Right cardiac atrium (tissue), 5 donors: ENCODE results near the gene ATP11A. TPM values are rescaled to one million over a fixed set of nuclear protein-coding genes. Genes with fewer than 3 reads are reported as not detected.
A peak's percentile ranks its signal among the peaks of the same experiment; 100 is the strongest.

Experiments used
- ATAC-seq, 2 donors: fragments of 200-7000 bp; cut with Tn5 transposase; one replicate each; pipeline versions ENCODE4 v1.8.0 to v1.9.1; 2020; ENCODE audit warnings: moderate library complexity in 2 of 2, mild to moderate bottlenecking in 1 of 2
- DNase-seq, 3 donors: peaks; one replicate each; pipeline ENCODE4 v3.0.0-alpha.2; 2020
- H3K27ac ChIP-seq: one replicate; pipeline ENCODE4 v1.5.1; 2013; ENCODE audit warnings: mild to moderate bottlenecking, low read length, control low read depth, moderate library complexity
- H3K27me3 ChIP-seq: one replicate; pipeline ENCODE4 v1.6.1; 2013; ENCODE audit not compliant: control insufficient read depth, insufficient read depth
- H3K4me1 ChIP-seq: one replicate; pipeline ENCODE4 v1.6.1; 2013; ENCODE audit warnings: low read length; ENCODE audit not compliant: control insufficient read depth, insufficient read depth
- H3K4me3 ChIP-seq: one replicate; pipeline ENCODE4 v1.5.1; 2013; ENCODE audit warnings: low read length, control low read depth
- H3K9me3 ChIP-seq: one replicate; pipeline ENCODE4 v1.6.1; 2013; ENCODE audit warnings: low read length; ENCODE audit not compliant: control insufficient read depth
- WGBS: extraction: QIAGEN DNeasy Blood & Tissue Kit; methylation state at CpG from one replicate; pipeline ENCODE4 v1.1.7; 2013; 5-methylcytosine and 5-hydroxymethylcytosine counted together
- intact Hi-C, 4 donors: fragments of 100-400 bp; cut with DNase I; formaldehyde crosslinking; loops; one replicate each; pipeline versions ENCODE4 v1.11.0 to v1.14.0; 2022 to 2023
- polyA plus RNA-seq: library from polyadenylated mRNA; stranded (reverse); fragments of 200-250 nt; gene quantifications from one replicate; pipeline ENCODE4 v1.2.3, GENCODE V29; 2013
- total RNA-seq, 4 donors: library from RNA; stranded (reverse); fragmentation: NEBNext Ultra II Directional; extraction: Animal tissue kit (Norgen Biotek cat#: 25700); gene quantifications; one replicate each; pipeline ENCODE4 v1.2.1, GENCODE V29; 2021
- donor health status: healthy with polysubstance abuse.
- donor health status: DM: no; HTN: yes; CAD: no.
- donor health status: DM: no; HTN: no; CAD: no.
- donor health status: DM: no; HTN: yes; CAD: no; lungs with severe emphysema.
- donor health status: DM: yes; HTN: yes; CAD: no.

ATP11A gene
- total and polyA plus RNA-seq, 5 donors, result 19.5 to 100 (median 83.4) TPM

- intact Hi-C loops, result no loop called here
- ATAC-seq (peak in 1 of 2 donors; percentile 2), DNase-seq (no peak)
- Histone ChIP-seq H3K27me3 (no peaks in the 10 kb centered on the region), H3K4me1 (no peaks in the 10 kb centered on the region), H3K27ac (no peak overlapping the region), H3K9me3 (no peaks in the 10 kb centered on the region), H3K4me3 (no peak overlapping the region)
- WGBS, result 65% methylated on average over 7 of the region's 7 CpGs
Measured at GRCh38 chr13:112893207-112893569, 203.3 kb downstream of the ATP11A start.

GRCh38 chr13:112893570-112894422, 204.0 kb downstream of the ATP11A start:
- DNase-seq (peak; percentile 38 to 74 (median 71)), ATAC-seq (peak; percentile 32 to 43)
- peak overlapping the region; percentile 49 for H3K4me3 ChIP-seq
- no peak overlapping the region for H3K27ac ChIP-seq
- H3K9me3 ChIP-seq, result no peaks in the 10 kb centered on the region
- no peaks in the 10 kb centered on the region for H3K4me1 ChIP-seq
- intact Hi-C loops, result no loop called here
- no peaks in the 10 kb centered on the region for H3K27me3 ChIP-seq
- WGBS, result 8% methylated on average over 27 of the region's 51 CpGs

- Histone ChIP-seq H3K4me1 (no peaks in the 10 kb centered on the region), H3K4me3 (peak overlapping the region; percentile 49), H3K9me3 (no peaks in the 10 kb centered on the region), H3K27me3 (no peaks in the 10 kb centered on the region), H3K27ac (no peak overlapping the region)
- under 1% methylated on average over 34 of the region's 34 CpGs for WGBS
- DNase-seq, result peak in 1 of 3 donors; percentile 62
- ATAC-seq, result no peak
- intact Hi-C loops, result no loop called here
Measured at GRCh38 chr13:112894423-112894672, 204.5 kb downstream of the ATP11A start.

GRCh38 chr13:112894673-112895481, 205.0 kb downstream of the ATP11A start:
- intact Hi-C loops, result no loop called here
- DNase-seq, result peak in 1 of 3 donors; percentile 71

GRCh38 chr13:112895521-112896465, 206.0 kb downstream of the ATP11A start:
- ATAC-seq (peak in 1 of 2 donors; percentile 5), DNase-seq (peak in 1 of 3 donors; percentile 36)
- Histone ChIP-seq H3K27ac (no peak overlapping the region), H3K4me3 (no peak overlapping the region), H3K27me3 (no peaks in the 10 kb centered on the region), H3K9me3 (no peaks in the 10 kb centered on the region), H3K4me1 (no peaks in the 10 kb centered on the region)
- intact Hi-C loops, result no loop called here
- WGBS, result 65% methylated on average over 29 of the region's 29 CpGs

More at GRCh38 chr13:112894673-112895481, 205.0 kb downstream of the ATP11A start:
- Histone ChIP-seq H3K4me1 (no peaks in the 10 kb centered on the region), H3K9me3 (no peaks in the 10 kb centered on the region), H3K27me3 (no peaks in the 10 kb centered on the region), H3K27ac (no peak overlapping the region), H3K4me3 (peak overlapping the region; percentile 49)
- WGBS, result 10% methylated on average over 36 of the region's 36 CpGs
- ATAC-seq, result peak; percentile 4 to 19

- intact Hi-C loops, result no loop called here
- H3K27me3 ChIP-seq, result no peaks in the 10 kb centered on the region
- no peaks in the 10 kb centered on the region for H3K9me3 ChIP-seq
- DNase-seq (peak in 1 of 3 donors; percentile 33), ATAC-seq (no peak)
- no peak overlapping the region for H3K4me3 ChIP-seq
- 93% methylated on average over 27 of the region's 27 CpGs for WGBS
- H3K27ac ChIP-seq, result no peak overlapping the region
- no peaks in the 10 kb centered on the region for H3K4me1 ChIP-seq
Measured at GRCh38 chr13:112896736-112897602, 207.1 kb downstream of the ATP11A start.

- no peak overlapping the region for H3K4me3 ChIP-seq
- no peak for ATAC-seq
- H3K27me3 ChIP-seq, result no peaks in the 10 kb centered on the region
- H3K9me3 ChIP-seq, result no peaks in the 10 kb centered on the region
- no peaks in the 10 kb centered on the region for H3K4me1 ChIP-seq
- 94% methylated on average over 6 of the region's 6 CpGs for WGBS
- no peak for DNase-seq
- intact Hi-C loops, result no loop called here
- H3K27ac ChIP-seq, result no peak overlapping the region
Measured at GRCh38 chr13:112897603-112897955, 207.7 kb downstream of the ATP11A start.

- H3K9me3 ChIP-seq, result no peaks in the 10 kb centered on the region
- peak in 1 of 3 donors; percentile 55 for DNase-seq
- no peaks in the 10 kb centered on the region for H3K27me3 ChIP-seq
- no peaks in the 10 kb centered on the region for H3K4me1 ChIP-seq
- intact Hi-C loops, result no loop called here
- 86% methylated on average over 39 of the region's 39 CpGs for WGBS
- no peak for ATAC-seq
- H3K27ac ChIP-seq, result no peak overlapping the region
- no peak overlapping the region for H3K4me3 ChIP-seq
Measured at GRCh38 chr13:112897956-112898620, 208.2 kb downstream of the ATP11A start.

GRCh38 chr13:112898621-112899280, 208.9 kb downstream of the ATP11A start:
- ATAC-seq (no peak), DNase-seq (peak in 1 of 3 donors; percentile 47)
- Histone ChIP-seq H3K9me3 (no peaks in the 10 kb centered on the region), H3K4me3 (no peak overlapping the region), H3K4me1 (no peaks in the 10 kb centered on the region), H3K27me3 (no peaks in the 10 kb centered on the region), H3K27ac (no peak overlapping the region)
- WGBS, result 83% methylated on average over 26 of the region's 26 CpGs
- intact Hi-C loops, result no loop called here
